HEK293 (cell line): Measurements from ENCODE around the gene HSPH1.

Experiments
- CTCF ChIP-seq: fragments of 450-650 bp; formaldehyde crosslinking; IDR thresholded peaks from 2 replicates; pipeline ENCODE4 v1.5.1; 2016; ENCODE audit warnings: missing biosample characterization, missing genetic modification characterization
- ZBTB20 ChIP-seq: fragments of 450-650 bp; formaldehyde crosslinking; IDR thresholded peaks from 2 replicates; pipeline ENCODE4 v1.5.1; 2016; ENCODE audit warnings: missing biosample characterization, missing genetic modification characterization
- ZNF10 ChIP-seq: fragments of 450-650 bp; formaldehyde crosslinking; IDR thresholded peaks from 2 replicates; pipeline ENCODE4 v1.5.1; 2017; ENCODE audit warnings: missing biosample characterization, missing genetic modification characterization
- ZNF2 ChIP-seq: fragments of 450-650 bp; formaldehyde crosslinking; IDR thresholded peaks from 2 replicates; pipeline ENCODE4 v1.5.1; 2016; ENCODE audit warnings: missing biosample characterization, missing genetic modification characterization
- ZNF274 ChIP-seq, 2 experiments: fragments of 200-500 bp in 1 of 2; fragments of 450-650 bp in 1 of 2; sonication (Bioruptor generic) in 1 of 2; formaldehyde crosslinking in 1 of 2; IDR thresholded peaks; 2 replicates each; pipeline versions ENCODE4 v1.5.1 to v1.6.1; 2014 to 2016; ENCODE audit warnings: borderline replicate concordance in 1 of 2, inconsistent platforms in 1 of 2, low read length in 1 of 2, missing biosample characterization in 1 of 2, missing genetic modification characterization in 1 of 2
- ZNF529 ChIP-seq: fragments of 450-650 bp; formaldehyde crosslinking; IDR thresholded peaks from 2 replicates; pipeline ENCODE4 v1.5.1; 2017; ENCODE audit warnings: missing genetic modification characterization, missing biosample characterization; ENCODE audit not compliant: insufficient replicate concordance
- ZNF843 ChIP-seq: fragments of 450-650 bp; formaldehyde crosslinking; IDR thresholded peaks from 2 replicates; pipeline ENCODE4 v1.5.1; 2016; ENCODE audit warnings: missing biosample characterization, missing genetic modification characterization

GRCh38 chr13:31175847-31176532 is 14.3 kb upstream of the HSPH1 start:
- TF ChIP-seq CTCF (tag by site-specific recombination), result no peak
- TF ChIP-seq ZNF10, result no peak
- TF ChIP-seq ZNF2, result no peak
- no peak for TF ChIP-seq ZNF529
- TF ChIP-seq ZNF843, result no peak
- no peak for TF ChIP-seq ZBTB20 (tag by site-specific recombination)
- TF ChIP-seq ZNF274 (IDR thresholded peaks at IDR 0.05; ENCODE audit: low read length), result no peak
- no peak for TF ChIP-seq ZNF274 (tag by site-specific recombination; IDR thresholded peaks at IDR 0.05; ENCODE audit: borderline replicate concordance)
